GM21367 (cell line): ENCODE results near the gene DDB1.

Experiments used
- ATAC-seq: cut with Tn5 transposase; IDR thresholded peaks from one replicate; pipeline ENCODE4 v1.9.1; 2021; ENCODE audit not compliant: unreplicated experiment

DDB1 gene

DNA sequence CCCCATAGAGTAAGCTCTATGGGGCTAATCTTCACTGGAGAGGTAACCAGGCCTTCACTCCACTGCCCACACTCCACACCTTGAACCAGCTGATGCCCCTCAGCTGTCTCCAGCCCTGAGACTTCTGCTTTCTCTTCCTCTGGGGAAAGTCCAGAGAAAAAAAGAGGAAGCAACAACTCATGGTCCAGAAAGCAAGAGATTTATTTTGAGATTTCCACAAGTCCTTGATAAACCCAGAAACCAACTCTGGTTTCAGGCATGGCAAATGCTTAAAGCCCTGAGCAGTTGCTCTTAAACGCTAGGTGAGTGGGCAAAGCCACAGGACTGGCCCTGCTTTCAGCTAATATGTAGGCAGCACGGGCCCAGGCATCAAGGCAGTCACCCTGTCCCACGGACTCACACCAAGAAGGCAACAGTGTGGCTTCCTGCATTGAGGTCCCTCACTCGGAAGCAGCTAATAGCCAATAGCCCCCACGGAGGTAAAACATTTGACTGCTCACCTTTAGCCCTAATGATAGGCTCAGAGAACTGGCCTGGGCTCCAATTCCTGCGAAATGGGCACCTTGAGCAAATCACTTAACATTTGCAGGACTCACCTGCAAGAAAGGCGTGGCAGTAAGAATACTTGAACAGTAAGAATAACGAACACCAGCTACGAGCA, 24.5 kb upstream of the DDB1 start:
- peak; percentile 32 for ATAC-seq

- ATAC-seq = no peak
Measured at GRCh38 chr11:61356706-61357105, 23.8 kb upstream of the DDB1 start.

DNA sequence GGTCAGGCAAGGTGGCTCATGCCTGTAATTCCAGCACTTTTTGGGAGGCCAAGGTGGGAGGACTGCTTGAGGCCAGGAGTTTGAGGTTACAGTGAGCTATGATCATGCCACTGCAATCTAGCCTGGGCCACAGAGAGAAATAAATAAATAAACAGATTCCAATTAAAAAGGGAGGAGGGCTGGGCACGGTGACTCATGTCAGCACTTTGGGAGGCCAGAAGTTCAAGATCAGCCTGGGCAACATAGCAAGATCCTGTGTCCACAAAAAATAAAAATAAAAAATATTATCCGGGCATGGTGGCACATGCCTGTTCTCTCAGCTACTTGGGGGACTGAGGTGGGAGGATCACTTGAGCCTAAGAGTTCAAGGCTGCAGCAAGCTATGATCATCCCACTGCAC, 21.3 kb upstream of the DDB1 start:
- no peak for ATAC-seq

GRCh38 chr11:61353131-61354067, 20.5 kb upstream of the DDB1 start:
- ATAC-seq = no peak

DNA sequence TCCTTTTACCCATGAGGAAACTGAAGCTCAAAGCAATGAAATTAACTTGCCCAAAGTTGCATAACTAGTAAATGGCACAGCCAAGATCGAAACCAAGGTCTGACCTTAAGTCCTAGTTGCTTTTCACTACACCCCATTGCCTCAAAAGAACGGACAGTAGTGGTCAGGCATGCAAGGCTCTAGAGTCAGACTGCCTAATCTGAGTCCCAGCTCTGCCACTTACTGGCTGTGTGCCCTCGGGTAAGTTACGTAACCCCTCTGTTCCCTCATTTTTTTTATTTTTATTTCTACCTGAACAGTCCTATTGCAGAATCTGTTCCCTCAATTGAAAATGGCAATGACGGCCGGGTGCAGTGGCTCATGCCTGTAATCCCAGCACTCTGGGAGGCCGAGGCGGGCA, 19.1 kb upstream of the DDB1 start:
- ATAC-seq = no peak

DNA sequence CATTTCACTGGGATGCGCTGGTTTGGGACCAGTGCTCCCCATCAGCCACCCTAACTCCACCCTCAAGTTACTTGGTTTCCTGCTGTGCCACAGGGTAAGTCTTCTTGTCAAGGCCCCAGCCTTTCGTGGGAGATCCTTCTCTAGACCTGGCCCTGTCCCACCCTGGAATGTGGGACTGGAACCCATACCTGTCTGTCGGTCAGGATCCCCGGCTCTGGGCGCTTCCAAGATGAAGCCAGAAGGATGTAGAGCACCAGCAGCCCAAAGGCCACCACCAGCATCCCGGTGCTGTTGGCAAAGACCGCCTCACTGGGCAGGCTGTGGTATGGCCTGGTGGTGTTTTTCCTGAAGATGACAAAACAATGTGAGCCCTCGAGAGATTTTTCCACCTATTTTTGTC, 17.9 kb upstream of the DDB1 start:
- no peak for ATAC-seq

GRCh38 chr11:61350336-61350735, 17.4 kb upstream of the DDB1 start:
- no peak for ATAC-seq

DNA sequence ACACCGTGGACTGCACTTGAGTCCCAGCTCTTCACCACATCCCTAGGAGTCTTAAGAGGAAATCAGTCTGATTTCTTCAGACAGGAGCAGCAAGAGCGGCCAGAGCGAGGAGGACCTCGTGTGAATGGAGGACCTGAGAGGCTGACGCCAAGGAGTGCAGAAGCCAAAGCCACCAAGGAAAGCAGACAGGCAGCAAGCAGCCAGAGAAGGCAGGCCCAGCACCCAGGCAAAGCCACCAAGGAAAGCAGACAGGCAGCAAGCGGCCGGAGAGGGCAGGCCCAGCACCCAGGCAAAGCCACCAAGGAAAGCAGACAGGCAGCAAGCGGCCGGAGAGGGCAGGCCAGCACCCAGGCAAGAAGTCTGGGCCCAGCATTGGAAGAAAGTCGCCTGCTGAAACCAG, 17.0 kb upstream of the DDB1 start:
- no peak for ATAC-seq

GRCh38 chr11:61349189-61349751, 16.4 kb upstream of the DDB1 start:
- ATAC-seq = no peak

- no peak for ATAC-seq
Measured at GRCh38 chr11:61347916-61348461, 15.1 kb upstream of the DDB1 start.

- no peak for ATAC-seq
Measured at GRCh38 chr11:61345954-61346843, 13.3 kb upstream of the DDB1 start.

- no peak for ATAC-seq
Measured at GRCh38 chr11:61345170-61345610, 12.3 kb upstream of the DDB1 start.

DNA sequence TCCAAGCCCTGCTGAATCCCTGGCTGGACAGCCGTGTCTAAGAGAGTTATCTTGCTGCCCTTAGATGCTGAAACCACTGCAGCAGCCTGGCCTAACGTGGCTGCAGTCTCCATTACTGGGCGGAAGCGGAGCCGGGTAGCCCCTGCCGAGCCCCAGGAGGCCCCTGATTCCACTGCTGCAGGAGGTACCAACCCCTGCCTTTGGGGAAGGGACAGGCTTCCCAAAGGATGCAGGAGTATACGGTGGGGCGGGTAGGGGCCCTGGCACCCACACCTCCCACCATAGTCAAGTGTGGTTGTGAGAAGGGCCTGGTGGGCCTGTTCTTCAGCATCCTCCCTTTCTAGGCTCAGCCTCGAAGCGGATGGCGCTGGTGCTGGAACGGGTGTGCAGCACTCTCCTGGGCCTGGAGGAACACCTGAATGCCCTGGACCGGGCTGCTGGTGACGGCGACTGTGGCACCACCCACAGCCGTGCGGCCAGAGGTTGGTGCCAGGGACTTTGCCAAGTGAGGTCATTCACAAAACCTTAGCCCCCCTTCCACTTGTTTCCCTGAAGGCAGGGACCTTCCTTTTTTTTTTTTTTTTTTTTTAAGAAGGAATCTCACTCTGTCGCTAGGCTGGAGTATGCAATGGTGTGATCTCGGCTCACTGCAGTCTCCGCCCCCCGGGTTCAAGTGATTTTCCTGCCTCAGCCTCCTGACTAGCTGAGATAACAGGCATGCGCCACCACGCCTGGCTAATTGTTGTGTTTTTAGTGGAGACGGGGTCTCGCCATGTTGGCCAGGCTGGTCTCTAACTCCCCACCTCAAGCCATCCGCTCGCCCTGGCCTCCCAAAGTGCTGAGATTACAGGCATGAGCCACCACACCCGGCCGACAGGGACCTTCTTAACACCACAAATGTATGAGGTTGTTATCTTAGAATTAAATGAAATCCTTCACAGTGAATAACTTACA, 11.2 kb upstream of the DDB1 start:
- ATAC-seq = no peak

DNA sequence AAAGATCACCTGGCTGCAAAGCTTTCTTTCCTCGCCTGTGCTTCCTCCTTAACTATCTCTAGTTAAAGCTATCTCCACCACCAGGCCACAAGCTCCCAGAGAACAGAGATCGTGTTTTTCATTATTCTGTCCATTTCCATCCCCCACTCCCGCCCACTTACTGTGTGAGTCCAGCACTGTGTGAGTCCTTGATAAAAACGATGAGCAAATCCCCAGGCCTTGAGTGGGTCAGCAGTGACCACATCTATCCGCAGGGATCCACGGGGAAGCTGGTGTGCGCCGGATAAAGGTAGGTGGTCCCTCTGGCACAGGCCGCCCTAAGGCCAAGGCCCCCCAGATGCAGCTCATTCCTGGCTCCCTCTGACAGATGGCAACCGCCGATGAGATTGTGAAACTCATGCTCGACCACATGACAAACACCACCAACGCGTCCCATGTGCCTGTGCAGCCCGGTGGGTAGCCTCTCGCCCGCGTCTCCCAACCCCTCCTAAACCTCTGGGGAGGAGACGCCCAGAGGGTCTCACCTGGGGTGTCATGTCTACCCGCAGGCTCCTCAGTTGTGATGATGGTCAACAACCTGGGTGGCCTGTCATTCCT, 9.4 kb upstream of the DDB1 start:
- ATAC-seq = no peak

GRCh38 chr11:61341706-61342105, 8.8 kb upstream of the DDB1 start:
- ATAC-seq = no peak

DNA sequence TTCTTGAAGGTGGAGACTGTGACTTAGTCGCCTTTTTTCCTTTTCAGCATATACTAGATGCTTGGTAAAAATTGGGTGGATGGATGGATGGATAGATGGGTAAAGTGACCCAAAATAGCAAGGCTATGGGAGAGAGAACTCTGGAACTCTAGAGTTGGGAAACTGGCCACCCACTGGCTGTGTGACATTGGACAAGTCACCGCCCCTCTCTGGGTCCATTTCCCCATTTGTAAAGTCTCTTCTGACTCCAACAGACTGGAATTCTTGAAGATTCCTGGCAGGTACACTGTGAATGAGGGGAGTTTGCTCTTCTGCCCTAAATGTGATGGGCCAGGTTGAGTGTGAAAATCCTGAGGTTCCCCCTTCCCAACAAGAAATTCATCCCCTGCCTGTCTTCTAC, 8.1 kb upstream of the DDB1 start:
- ATAC-seq = no peak

GRCh38 chr11:61339490-61339878, 6.6 kb upstream of the DDB1 start:
- no peak for ATAC-seq

GRCh38 chr11:61338783-61339489, 6.0 kb upstream of the DDB1 start:
- no peak for ATAC-seq
